HepG2 (cell line): Measurements from ENCODE around the gene CCDC154. TPM values are rescaled to one million over a fixed set of nuclear protein-coding genes. Genes with fewer than 3 reads are reported as not detected.

Experiments used
- ATAC-seq: fragments of 200-7000 bp; cut with Tn5 transposase; 3 replicates; pipeline ENCODE4 v1.9.1; 2020; ENCODE audit warnings: mild to moderate bottlenecking, moderate library complexity
- BruUV-seq: library from RNA; stranded (reverse); fragments of 400-500 nt; replicated peaks from 2 replicates; lab custom pipeline; 2021; lab: Mats Ljungman, UMichigan
- CTCF ChIA-PET: fragments of 300-600 bp; formaldehyde crosslinking; extraction: SDS; loops from one replicate; lab custom pipeline; 2021; ENCODE audit warnings: low total read pairs, inconsistent platforms, low intra/inter-chr PET ratio; lab: Yijun Ruan, JAX
- POLR2A ChIA-PET: fragments of 350-600 bp; sonication (Branson Sonifier 250); formaldehyde crosslinking; loops from one replicate; lab custom pipeline; 2020; ENCODE audit warnings: antibody characterized with exemption, inconsistent platforms; lab: Yijun Ruan, JAX
- DNase-seq: peaks from one replicate; pipeline ENCODE4 v3.0.0-alpha.2; 2015; ENCODE audit warnings: low spot score
- FAIRE-seq: peaks from 3 replicates; lab custom pipeline; 2011; peaks lifted over from hg19 to GRCh38; lab: Jason Lieb, UNC
- H2AFZ ChIP-seq: one replicate; pipeline ENCODE4 v1.6.1; 2011; ENCODE audit warnings: low read length, inconsistent platforms
- H3K27ac ChIP-seq: fragments of 300-600 bp; 3 replicates; pipeline ENCODE4 v1.8.0; 2011; ENCODE audit warnings: mixed run types, mild to moderate bottlenecking, mixed read lengths, low read length, inconsistent platforms; ENCODE audit not compliant: insufficient read depth; ENCODE audit errors: extremely low read length
- H3K27me3 ChIP-seq, 2 experiments: fragments of 200-600 bp in 1 of 2; 2 replicates in 1 of 2; 3 replicates in 1 of 2; pipeline versions ENCODE4 v1.6.0 to v1.8.0; 2011; ENCODE audit warnings: low read length in 2 of 2, mild to moderate bottlenecking in 2 of 2, moderate library complexity in 2 of 2, inconsistent platforms in 1 of 2; ENCODE audit not compliant: insufficient read depth in 2 of 2, control insufficient read depth in 1 of 2
- H3K36me3 ChIP-seq, 2 experiments: fragments of 200-600 bp in 1 of 2; replicated peaks in 1 of 2; 2 replicates in 1 of 2; 3 replicates in 1 of 2; pipeline versions ENCODE4 v1.5.1 to v1.8.0; 2011; ENCODE audit warnings: low read length in 2 of 2, inconsistent platforms in 1 of 2; ENCODE audit not compliant: insufficient read depth in 2 of 2, control insufficient read depth in 1 of 2
- H3K4me1 ChIP-seq: 2 replicates; pipeline ENCODE4 v1.5.1; 2012; ENCODE audit warnings: low read length, inconsistent platforms; ENCODE audit not compliant: insufficient read depth
- H3K4me2 ChIP-seq: 2 replicates; pipeline ENCODE4 v1.6.0; 2011; ENCODE audit warnings: low read depth, low read length, inconsistent platforms
- H3K4me3 ChIP-seq, 3 experiments: fragments of 200-600 bp in 1 of 3; sonication (generic), shearing (Covaris generic) in 1 of 3; replicated peaks in 1 of 3; 2 replicates each; pipeline ENCODE4 v1.5.1; 2011 to 2016; ENCODE audit warnings: low read length in 3 of 3, inconsistent platforms in 2 of 3, low read depth in 2 of 3, mild to moderate bottlenecking in 2 of 3, control low read depth in 1 of 3, mixed read lengths in 1 of 3; ENCODE audit not compliant: insufficient read depth in 1 of 3
- H3K79me2 ChIP-seq: one replicate; pipeline ENCODE4 v1.6.1; 2011; ENCODE audit warnings: low read length, inconsistent platforms; ENCODE audit not compliant: insufficient read depth
- H3K9ac ChIP-seq: 2 replicates; pipeline ENCODE4 v1.6.0; 2011; ENCODE audit warnings: mild to moderate bottlenecking, low read depth, low read length, inconsistent platforms; ENCODE audit not compliant: insufficient read depth
- H3K9me3 ChIP-seq: 2 replicates; pipeline ENCODE4 v1.5.1; 2012; ENCODE audit warnings: mild to moderate bottlenecking, low read length
- H4K20me1 ChIP-seq: 2 replicates; pipeline ENCODE4 v1.6.0; 2011; ENCODE audit warnings: inconsistent platforms, mild to moderate bottlenecking, low read length, moderate library complexity; ENCODE audit not compliant: insufficient read depth
- KAT2B ChIP-seq: fragments of 150-350 bp; IDR thresholded peaks from 2 replicates; pipeline ENCODE4 v1.6.1; 2014; ENCODE audit warnings: low read depth, low read length, borderline replicate concordance
- NFYC ChIP-seq: IDR thresholded peaks from 2 replicates; pipeline ENCODE4 v1.6.1; 2016; ENCODE audit warnings: missing genetic modification reagents, missing compliant biosample characterization
- NPAS2 ChIP-seq: sonication (generic); formaldehyde crosslinking; IDR thresholded peaks from 2 replicates; pipeline ENCODE4 v1.8.0; 2022; ENCODE audit warnings: mild to moderate bottlenecking, missing genetic modification reagents, borderline replicate concordance
- RBM39 ChIP-seq: fragments of 200-400 bp; formaldehyde crosslinking; IDR thresholded peaks from one replicate; pipeline ENCODE4 v1.6.1; 2018; ENCODE audit warnings: antibody characterized with exemption, mild to moderate bottlenecking, low read depth, low read length; ENCODE audit not compliant: poor library complexity, severe bottlenecking
- STAG1 ChIP-seq: sonication (generic); formaldehyde crosslinking; IDR thresholded peaks from 2 replicates; pipeline ENCODE4 v1.4.0; 2020; ENCODE audit warnings: missing genetic modification reagents
- ZNF264 ChIP-seq: sonication (generic); formaldehyde crosslinking; IDR thresholded peaks from 2 replicates; pipeline ENCODE4 v1.4.0; 2020; ENCODE audit warnings: missing genetic modification reagents
- ZNF619 ChIP-seq: sonication (generic); formaldehyde crosslinking; IDR thresholded peaks from 2 replicates; pipeline ENCODE4 v1.4.0; 2020; ENCODE audit warnings: mild to moderate bottlenecking, missing genetic modification reagents
- ZNF674 ChIP-seq: sonication (generic); formaldehyde crosslinking; IDR thresholded peaks from 2 replicates; pipeline ENCODE4 v1.5.0; 2020; ENCODE audit warnings: low read depth, mild to moderate bottlenecking, missing genetic modification reagents
- WGBS: methylation state at CpG from one replicate; pipeline ENCODE4 v1.1.6; 2017; ENCODE audit warnings: low lambda C conversion rate; 5-methylcytosine and 5-hydroxymethylcytosine counted together
- in situ Hi-C: cut with HindIII; loops from 2 replicates; pipeline ENCODE4 v1.10.0; 2017; ENCODE audit warnings: low pct_unique_long_range_greater_than_20kb; ENCODE audit not compliant: extremely low pct_ligation_motif_present
- intact Hi-C: fragments of 100-400 bp; cut with micrococcal nuclease; formaldehyde crosslinking; loops from one replicate; pipeline ENCODE4 v1.10.0; 2022; ENCODE audit not compliant: unreplicated experiment
- polyA plus RNA-seq, 8 experiments: library from polyadenylated mRNA; depleted of rRNA in 3 of 8; stranded (reverse) in 7 of 8; unstranded in 1 of 8; fragments of >200 nt; fragmentation: Illumina TruSeq in 4 of 8; extraction: Trizol in 4 of 8; gene quantifications; 2 replicates each; pipeline versions ENCODE4 v1.2.1 to v1.2.3, GENCODE V29; 2011 to 2016; ENCODE audit warnings: low read depth in 4 of 8, missing spikeins in 1 of 8, mixed read lengths in 1 of 8; ENCODE audit not compliant: insufficient read depth in 1 of 8
- total RNA-seq, 5 experiments: library from RNA; depleted of rRNA; stranded (reverse); fragments of >200 nt; fragmentation: Illumina TruSeq; extraction: Trizol; gene quantifications; 2 replicates each; pipeline ENCODE4 v1.2.3, GENCODE V29; 2016; ENCODE audit warnings: low read depth in 1 of 5

The CCDC154 gene
- total and polyA plus RNA-seq, 2 of the 13 experiments (the other 11 are each of a cell fraction or from before 2014, with no cell fraction given) = 0.92 to 1.5 TPM

DNA sequence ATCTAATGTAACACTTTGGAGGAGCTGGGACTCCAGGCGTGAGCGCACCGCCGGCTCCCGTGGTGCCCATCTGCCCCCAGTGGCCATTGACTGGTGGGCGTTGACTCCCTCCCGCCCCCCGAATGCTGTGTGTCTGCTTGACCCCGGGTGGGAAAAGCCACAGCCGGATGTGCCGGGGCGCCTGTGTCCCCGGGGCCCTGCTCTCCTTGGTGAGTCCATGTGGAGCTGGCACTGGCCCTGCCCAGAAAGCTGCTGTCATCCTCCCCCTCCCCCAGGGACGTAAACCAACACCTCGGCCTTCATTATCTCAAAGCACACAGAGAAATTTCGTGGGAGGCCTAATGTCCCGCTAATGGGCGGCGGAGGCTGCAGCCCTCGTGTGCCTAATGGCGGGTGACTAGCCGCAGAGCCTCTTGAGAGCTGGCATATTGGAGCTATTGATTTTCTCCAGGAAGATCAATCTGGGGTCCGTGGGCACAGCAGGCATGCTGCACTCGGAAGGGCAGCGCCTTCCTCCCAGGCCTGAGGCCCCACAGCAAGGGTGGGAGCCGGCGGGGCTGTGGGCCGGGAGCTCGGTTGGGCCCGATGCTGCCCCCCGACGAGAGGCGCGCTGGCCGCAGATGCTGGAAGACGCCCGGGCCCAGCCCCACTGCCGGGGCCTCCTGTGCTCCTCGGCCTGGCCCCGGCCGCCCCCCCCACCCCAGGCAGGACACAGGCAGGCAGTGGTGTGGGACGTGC, 17.5 kb downstream of the CCDC154 start:
- ATAC-seq (no peak), DNase-seq (no peak), FAIRE-seq (no peak)
- no peaks in the 10 kb centered on the region for H3K79me2 ChIP-seq
- intact Hi-C loops = no loop called here
- POLR2A ChIA-PET = interaction anchor here (0.8 kb wide), 1 partner anchor 84 kb away, joined by 3 read pairs; no protein-coding TSS in a partner anchor
- H4K20me1 ChIP-seq = no peaks in the 10 kb centered on the region
- H3K4me3 ChIP-seq = no peak overlapping the region
- TF ChIP-seq ZNF619 (CRISPR knock-in tag) (no peak), KAT2B (peak; percentile 10; the same call in 1 of the 2 replicates), STAG1 (CRISPR knock-in tag) (0 out of 2 replicates have a peak, but pooled peaks have one; percentile 4), NFYC (CRISPR knock-in tag) (no peak), NPAS2 (no peak), ZNF674 (CRISPR knock-in tag) (no peak), RBM39 (no peak), ZNF264 (CRISPR knock-in tag) (no peak)
- peaks cover 9 to 34% of the 10 kb centered on the region in 2 experiments for H3K27me3 ChIP-seq
- no peak overlapping the region; the same call in 1 of the 2 replicates for H3K4me2 ChIP-seq
- H3K36me3 ChIP-seq = no peaks in the 10 kb centered on the region
- H2AFZ ChIP-seq = no peak overlapping the region
- in situ Hi-C loops = no loop called here
- no peak overlapping the region for H3K27ac ChIP-seq
- H3K4me1 ChIP-seq = peaks cover 38% of the 10 kb centered on the region
- H3K9me3 ChIP-seq = no peaks in the 10 kb centered on the region
- 51% methylated on average over 11 of the region's 42 CpGs for WGBS
- BruUV-seq = no TSS peak
- no peak overlapping the region for H3K9ac ChIP-seq
- CTCF ChIA-PET = no interaction called here
